CD8-positive, alpha-beta memory T cell (primary cell): Measurements from ENCODE around the gene KCNIP4. TPM values are rescaled to one million over a fixed set of nuclear protein-coding genes. Genes with fewer than 3 reads are reported as not detected.

Source experiments
- CTCF ChIA-PET: fragments of 350-600 bp; sonication (Branson Sonifier 250); formaldehyde crosslinking; loops from one replicate; lab custom pipeline; 2021; ENCODE audit warnings: antibody characterized with exemption; lab: Charles Lee
- POLR2A ChIA-PET: fragments of 350-600 bp; sonication (Branson Sonifier 250); formaldehyde crosslinking; loops from one replicate; lab custom pipeline; 2021; ENCODE audit warnings: antibody characterized with exemption; lab: Charles Lee
- DNase-seq, 5 donors: peaks; one replicate each; pipeline versions ENCODE4 v3.0.0 to v3.0.0-alpha.2; 2020 to 2022; ENCODE audit warnings: mixed read lengths in 1 of 5
- H3K27ac ChIP-seq: one replicate; pipeline ENCODE4 v1.7.0; 2013; ENCODE audit warnings: low read depth, mild to moderate bottlenecking, low read length, moderate library complexity
- H3K27me3 ChIP-seq: 2 replicates; pipeline ENCODE4 v1.7.0; 2013; ENCODE audit warnings: low read length, mild to moderate bottlenecking; ENCODE audit not compliant: insufficient read depth, poor library complexity, severe bottlenecking
- H3K36me3 ChIP-seq: 2 replicates; pipeline ENCODE4 v1.7.0; 2013; ENCODE audit warnings: mild to moderate bottlenecking, low read length, moderate library complexity; ENCODE audit not compliant: insufficient read depth
- H3K4me1 ChIP-seq: 2 replicates; pipeline ENCODE4 v1.7.0; 2013; ENCODE audit warnings: mild to moderate bottlenecking, low read length, moderate library complexity; ENCODE audit not compliant: insufficient read depth
- H3K4me3 ChIP-seq: 2 replicates; pipeline ENCODE4 v1.7.0; 2013; ENCODE audit warnings: mild to moderate bottlenecking, low read length
- H3K9me3 ChIP-seq: 2 replicates; pipeline ENCODE4 v1.7.0; 2013; ENCODE audit warnings: mild to moderate bottlenecking, low read length
- H3K27ac Mint-ChIP-seq, 8 donors: one replicate each; pipeline ENCODE4 v1.8.0; 2020 to 2021; ENCODE audit warnings: mixed read lengths in 8 of 8, mild to moderate bottlenecking in 6 of 8, inconsistent platforms in 3 of 8, moderate library complexity in 3 of 8
- H3K27me3 Mint-ChIP-seq, 2 donors: one replicate each; pipeline ENCODE4 v1.8.0; 2020 to 2021; ENCODE audit warnings: mixed read lengths in 2 of 2, mild to moderate bottlenecking in 1 of 2, moderate library complexity in 1 of 2
- H3K36me3 Mint-ChIP-seq, 3 donors: one replicate each; pipeline ENCODE4 v1.8.0; 2020 to 2021; ENCODE audit warnings: mixed read lengths in 3 of 3, inconsistent platforms in 1 of 3, mild to moderate bottlenecking in 1 of 3
- H3K4me1 Mint-ChIP-seq, 3 donors: one replicate each; pipeline ENCODE4 v1.8.0; 2020 to 2021; ENCODE audit warnings: mixed read lengths in 3 of 3, inconsistent platforms in 1 of 3, mild to moderate bottlenecking in 1 of 3
- H3K4me3 Mint-ChIP-seq, 7 donors: one replicate each; pipeline ENCODE4 v1.8.0; 2020 to 2021; ENCODE audit warnings: mixed read lengths in 7 of 7, mild to moderate bottlenecking in 6 of 7, moderate library complexity in 4 of 7, inconsistent platforms in 2 of 7
- H3K9me3 Mint-ChIP-seq, 5 donors: one replicate each; pipeline ENCODE4 v1.8.0; 2020 to 2022; ENCODE audit warnings: mixed read lengths in 5 of 5, mild to moderate bottlenecking in 3 of 5, moderate library complexity in 2 of 5, inconsistent platforms in 1 of 5
- polyA plus RNA-seq: library from polyadenylated mRNA; unstranded; fragments of 300-500 nt; fragmentation: Illumina TruSeq; gene quantifications from one replicate; pipeline ENCODE4 v1.2.3, GENCODE V29; 2021
- total RNA-seq, 2 experiments: library from RNA; stranded (reverse); gene quantifications; one replicate each; pipeline ENCODE4 v1.2.3, GENCODE V29; 2021

Gene KCNIP4
- total and polyA plus RNA-seq, 3 experiments from 2014 or later: 0.12 TPM; not detected in 2

DNA sequence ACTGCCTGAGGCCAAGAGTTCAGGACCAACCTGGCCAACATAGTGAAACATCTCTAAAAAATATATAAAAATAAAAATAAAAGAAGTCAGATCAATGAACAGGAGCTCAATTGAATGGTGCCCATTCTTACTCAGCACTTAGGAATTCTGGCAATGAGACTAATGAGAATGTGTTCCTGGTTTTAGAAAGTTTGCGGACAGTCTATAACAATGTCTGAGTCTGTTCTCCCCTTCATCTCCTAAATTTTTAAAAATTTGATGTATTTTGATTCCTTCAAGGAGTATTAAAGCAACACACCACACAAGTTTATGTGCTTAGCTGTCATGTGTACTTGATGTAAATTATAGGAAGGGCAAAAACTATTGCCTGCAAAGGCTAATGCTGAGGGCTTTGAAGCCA is 30.6 kb upstream of the KCNIP4 start:
- H3K27me3 ChIP-seq: no peaks in the 10 kb centered on the region
- H3K27ac ChIP-seq: no peak overlapping the region
- Mint-ChIP-seq H3K27me3 (peaks cover 0 to 3% of the 10 kb centered on the region in 2 donors), H3K4me1 (no peaks in the 10 kb centered on the region), H3K4me3 (no peak overlapping the region), H3K36me3 (no peaks in the 10 kb centered on the region), H3K27ac (no peak overlapping the region), H3K9me3 (peaks cover 6 to 23% (median 8%) of the 10 kb centered on the region in 5 donors)
- H3K4me3 ChIP-seq: no peak overlapping the region
- CTCF ChIA-PET: no interaction called here
- DNase-seq: no peak
- no peaks in the 10 kb centered on the region for H3K4me1 ChIP-seq
- H3K36me3 ChIP-seq: no peaks in the 10 kb centered on the region
- POLR2A ChIA-PET: no interaction called here
- no peaks in the 10 kb centered on the region for H3K9me3 ChIP-seq

DNA sequence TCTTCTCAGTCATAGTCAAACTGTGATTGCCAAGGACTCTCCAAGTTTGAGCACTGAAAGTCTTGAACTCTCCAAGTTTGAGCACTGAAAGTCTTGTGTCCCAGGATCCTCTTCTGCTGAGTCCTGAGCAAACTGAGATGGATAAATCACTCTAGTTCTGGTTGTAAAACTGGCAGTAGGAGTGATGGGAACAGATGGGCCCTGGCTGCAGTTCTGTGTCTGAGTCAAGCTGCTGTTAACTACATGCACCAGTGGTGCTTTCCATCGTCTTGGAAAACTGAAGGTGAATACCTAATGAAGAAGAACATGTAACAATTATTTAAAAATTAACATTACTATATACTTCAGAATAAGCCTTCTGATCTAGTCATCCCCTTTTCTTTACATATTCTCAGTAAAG is 27.6 kb upstream of the KCNIP4 start:
- Mint-ChIP-seq H3K4me3 (no peak overlapping the region), H3K4me1 (no peaks in the 10 kb centered on the region), H3K27me3 (peaks cover 0 to 3% of the 10 kb centered on the region in 2 donors), H3K9me3 (peaks cover 4 to 26% (median 10%) of the 10 kb centered on the region in 5 donors), H3K27ac (no peak overlapping the region), H3K36me3 (no peaks in the 10 kb centered on the region)
- Histone ChIP-seq H3K4me3 (no peak overlapping the region), H3K36me3 (no peaks in the 10 kb centered on the region), H3K9me3 (no peaks in the 10 kb centered on the region), H3K27me3 (no peaks in the 10 kb centered on the region), H3K27ac (no peak overlapping the region), H3K4me1 (no peaks in the 10 kb centered on the region)
- POLR2A ChIA-PET: no interaction called here
- no peak for DNase-seq
- CTCF ChIA-PET: no interaction called here

DNA sequence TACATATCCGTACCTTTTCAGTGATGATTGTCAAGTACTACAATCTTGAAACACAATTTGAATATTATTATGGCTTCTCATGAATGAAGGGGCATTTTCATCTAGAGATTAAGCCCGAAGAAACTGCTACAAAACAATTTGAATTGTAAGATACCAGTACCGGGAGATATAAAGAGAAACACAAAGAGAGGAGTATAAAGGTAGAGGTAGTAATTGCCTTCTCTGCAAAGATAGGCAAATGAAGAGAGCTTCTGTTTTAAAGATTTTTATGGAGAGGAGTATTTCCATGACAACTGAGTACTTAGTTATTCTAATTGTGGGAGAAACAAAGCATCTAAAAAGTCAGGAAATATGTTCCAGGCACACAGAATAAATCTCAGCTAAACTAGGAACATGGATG is 25.3 kb upstream of the KCNIP4 start:
- ChIA-PET POLR2A (no interaction called here), CTCF (no interaction called here)
- Histone ChIP-seq H3K4me1 (no peaks in the 10 kb centered on the region), H3K4me3 (no peak overlapping the region), H3K36me3 (no peaks in the 10 kb centered on the region), H3K27ac (no peak overlapping the region), H3K27me3 (no peaks in the 10 kb centered on the region), H3K9me3 (no peaks in the 10 kb centered on the region)
- Mint-ChIP-seq H3K27ac (no peak overlapping the region), H3K4me1 (no peaks in the 10 kb centered on the region), H3K36me3 (no peaks in the 10 kb centered on the region), H3K4me3 (no peak overlapping the region), H3K9me3 (peaks cover 6 to 20% (median 9%) of the 10 kb centered on the region in 5 donors), H3K27me3 (peaks cover 0 to 3% of the 10 kb centered on the region in 2 donors)
- no peak for DNase-seq

DNA sequence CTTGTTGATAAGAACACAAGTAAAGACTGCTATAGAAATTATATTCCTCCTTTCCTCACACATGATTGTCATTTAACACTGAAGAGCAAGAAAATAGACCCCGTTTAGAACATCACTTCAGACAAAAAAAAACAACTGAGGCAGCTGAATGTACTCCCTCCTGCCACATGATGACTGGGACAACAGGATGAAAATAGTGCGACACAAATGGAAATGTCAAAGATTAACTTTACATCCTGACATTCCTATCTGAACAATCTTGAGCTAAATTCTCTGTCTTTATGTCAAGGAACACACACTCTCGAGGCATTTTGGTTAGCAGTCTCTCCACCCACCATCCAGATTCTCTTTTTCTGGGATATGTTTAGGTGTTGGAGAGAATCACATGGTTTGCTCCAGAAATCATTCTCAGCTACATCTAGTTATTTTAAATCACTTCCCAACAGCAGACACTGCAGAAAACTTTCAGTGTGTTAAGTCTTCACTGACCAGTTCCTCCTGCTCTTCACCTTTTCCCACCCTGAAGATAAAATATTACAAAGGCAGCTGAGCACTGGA is 16.3 kb upstream of the KCNIP4 start:
- Mint-ChIP-seq H3K4me1 (no peaks in the 10 kb centered on the region), H3K4me3 (no peak overlapping the region), H3K9me3 (peaks cover 6 to 11% (median 9%) of the 10 kb centered on the region in 5 donors), H3K27ac (no peak overlapping the region), H3K36me3 (no peaks in the 10 kb centered on the region), H3K27me3 (no peaks in the 10 kb centered on the region)
- no peaks in the 10 kb centered on the region for H3K4me1 ChIP-seq
- H3K36me3 ChIP-seq: no peaks in the 10 kb centered on the region
- ChIA-PET POLR2A (no interaction called here), CTCF (no interaction called here)
- H3K9me3 ChIP-seq: no peaks in the 10 kb centered on the region
- H3K27me3 ChIP-seq: no peaks in the 10 kb centered on the region
- no peak overlapping the region for H3K4me3 ChIP-seq
- DNase-seq: no peak
- no peak overlapping the region for H3K27ac ChIP-seq

DNA sequence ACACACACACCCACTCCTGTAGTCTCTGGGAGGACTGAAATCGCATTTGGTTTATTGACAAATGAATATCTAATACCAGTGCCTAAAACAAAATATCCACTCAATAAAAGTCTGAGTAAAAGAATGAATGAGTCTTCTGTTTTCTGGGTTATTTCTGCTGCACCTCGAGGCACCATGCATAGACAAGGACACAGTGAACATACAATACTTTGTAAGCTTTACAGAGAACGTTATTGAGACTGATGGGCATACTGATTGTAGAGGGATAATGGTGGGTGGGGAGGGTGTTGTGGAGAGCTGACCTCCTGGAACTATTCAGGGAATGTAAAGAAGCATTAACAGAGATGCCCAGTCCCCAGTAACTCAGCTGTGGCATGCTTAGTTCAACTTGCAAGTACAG is 14.1 kb upstream of the KCNIP4 start:
- H3K4me1 Mint-ChIP-seq: no peaks in the 10 kb centered on the region

DNA sequence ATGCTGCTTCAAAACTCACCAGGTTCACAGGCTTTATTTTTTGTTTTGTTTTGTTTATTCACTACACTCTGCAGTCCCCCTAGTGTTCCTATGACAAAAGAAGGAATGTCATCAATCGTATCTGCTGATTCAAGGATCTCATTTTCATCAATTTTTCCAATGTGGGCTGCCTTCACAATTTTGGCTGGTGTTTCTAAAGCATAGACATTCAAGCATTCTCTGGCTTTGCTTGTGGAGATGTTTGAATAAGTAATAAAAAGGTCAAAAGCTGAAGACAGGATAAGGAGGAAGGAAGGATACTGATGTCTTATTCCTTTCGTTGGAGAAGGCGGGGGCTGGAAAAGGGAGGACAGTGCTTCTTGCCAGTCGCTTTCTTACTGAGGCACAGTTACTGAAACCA is 12.2 kb upstream of the KCNIP4 start:
- no peaks in the 10 kb centered on the region for H3K4me1 Mint-ChIP-seq
- H3K36me3 Mint-ChIP-seq: no peaks in the 10 kb centered on the region
- H3K4me3 Mint-ChIP-seq: no peak overlapping the region
- Histone ChIP-seq H3K9me3 (no peaks in the 10 kb centered on the region), H3K4me3 (no peak overlapping the region), H3K27me3 (no peaks in the 10 kb centered on the region), H3K27ac (no peak overlapping the region), H3K36me3 (no peaks in the 10 kb centered on the region), H3K4me1 (no peaks in the 10 kb centered on the region)
- H3K27me3 Mint-ChIP-seq: no peaks in the 10 kb centered on the region
- CTCF ChIA-PET: no interaction called here
- no peak overlapping the region for H3K27ac Mint-ChIP-seq
- peaks cover 5 to 13% (median 8%) of the 10 kb centered on the region in 5 donors for H3K9me3 Mint-ChIP-seq
- POLR2A ChIA-PET: no interaction called here
- no peak for DNase-seq

More for the DNA sequence above, 14.1 kb upstream of the KCNIP4 start:
- H3K27ac Mint-ChIP-seq: no peak overlapping the region
- H3K27ac ChIP-seq: no peak overlapping the region
- no peak overlapping the region for H3K4me3 ChIP-seq
- no peaks in the 10 kb centered on the region for H3K9me3 ChIP-seq
- H3K9me3 Mint-ChIP-seq: peaks cover 5 to 18% (median 13%) of the 10 kb centered on the region in 5 donors
- H3K27me3 ChIP-seq: no peaks in the 10 kb centered on the region
- no peaks in the 10 kb centered on the region for H3K36me3 ChIP-seq
- POLR2A ChIA-PET: no interaction called here
- H3K4me3 Mint-ChIP-seq: no peak overlapping the region
- H3K27me3 Mint-ChIP-seq: no peaks in the 10 kb centered on the region
- CTCF ChIA-PET: no interaction called here
- no peaks in the 10 kb centered on the region for H3K36me3 Mint-ChIP-seq
- no peaks in the 10 kb centered on the region for H3K4me1 ChIP-seq
- no peak for DNase-seq

DNA sequence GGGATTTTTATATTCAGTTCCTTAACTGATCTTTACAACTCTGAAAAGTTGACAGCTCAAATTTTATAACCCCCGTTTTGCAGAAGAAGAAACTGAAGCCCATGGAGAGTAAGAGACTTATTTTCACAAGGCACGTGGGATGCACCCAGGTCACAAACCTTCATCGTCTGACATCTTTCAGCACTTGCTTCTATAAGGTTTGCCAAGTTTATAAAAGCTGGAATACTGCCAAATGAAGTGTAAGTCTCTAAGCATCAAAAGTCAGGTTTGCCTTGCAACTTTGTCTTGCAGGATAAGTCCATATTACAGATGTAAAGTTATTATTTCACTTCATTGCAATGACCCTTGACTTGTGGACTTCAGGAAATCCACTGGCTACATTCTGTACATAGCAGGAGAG is 6.3 kb upstream of the KCNIP4 start:
- no peaks in the 10 kb centered on the region for H3K4me1 ChIP-seq
- ChIA-PET CTCF (no interaction called here), POLR2A (no interaction called here)
- no peaks in the 10 kb centered on the region for H3K9me3 ChIP-seq
- no peaks in the 10 kb centered on the region for H3K36me3 Mint-ChIP-seq
- no peak overlapping the region for H3K27ac ChIP-seq
- no peak for DNase-seq
- no peaks in the 10 kb centered on the region for H3K27me3 Mint-ChIP-seq
- H3K9me3 Mint-ChIP-seq: peaks cover 3 to 17% (median 11%) of the 10 kb centered on the region in 5 donors
- H3K36me3 ChIP-seq: no peaks in the 10 kb centered on the region
- no peak overlapping the region for H3K4me3 Mint-ChIP-seq
- H3K4me3 ChIP-seq: no peak overlapping the region
- H3K4me1 Mint-ChIP-seq: no peaks in the 10 kb centered on the region
- H3K27me3 ChIP-seq: no peaks in the 10 kb centered on the region
- no peak overlapping the region for H3K27ac Mint-ChIP-seq

DNA sequence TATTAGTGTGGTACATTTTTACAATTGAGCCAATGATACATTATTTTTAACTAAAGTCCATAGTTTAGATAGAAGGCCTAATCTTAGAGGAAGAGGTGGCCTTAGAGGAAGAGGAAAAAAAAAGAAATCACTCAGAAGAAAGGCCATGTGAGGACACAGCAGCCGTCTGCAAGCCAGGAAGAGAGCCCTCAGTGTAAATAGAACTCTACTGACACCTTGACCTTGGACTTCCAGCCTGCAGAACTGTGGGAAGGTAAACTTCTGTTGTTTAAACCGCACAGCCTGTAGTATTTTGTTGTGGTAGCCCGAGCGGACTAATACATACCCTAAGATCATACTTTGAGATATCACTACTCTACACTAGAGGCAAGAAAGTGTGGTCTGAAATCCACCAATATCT is 5.1 kb upstream of the KCNIP4 start:
- H3K27me3 ChIP-seq: no peaks in the 10 kb centered on the region
- Mint-ChIP-seq H3K4me3 (no peak overlapping the region), H3K36me3 (no peaks in the 10 kb centered on the region), H3K27me3 (peaks cover 0 to 5% of the 10 kb centered on the region in 2 donors), H3K4me1 (no peaks in the 10 kb centered on the region), H3K27ac (no peak overlapping the region), H3K9me3 (peaks cover 3 to 15% (median 9%) of the 10 kb centered on the region in 5 donors)
- H3K9me3 ChIP-seq: no peaks in the 10 kb centered on the region
- H3K36me3 ChIP-seq: no peaks in the 10 kb centered on the region
- ChIA-PET CTCF (no interaction called here), POLR2A (no interaction called here)
- no peaks in the 10 kb centered on the region for H3K4me1 ChIP-seq
- H3K4me3 ChIP-seq: no peak overlapping the region
- DNase-seq: no peak
- no peak overlapping the region for H3K27ac ChIP-seq
